ENCODE data around the gene HYAL2. TPM values are rescaled to one million over a fixed set of nuclear protein-coding genes. Genes with fewer than 3 reads are reported as not detected.
A peak's percentile ranks its signal among the peaks of the same experiment; 100 is the strongest.
"Not testable (repeated sequence)": the region's sequence is repeated elsewhere in the genome, so short reads cannot be mapped to it uniquely, and the experiment has no call there.

Gene HYAL2
- total and polyA plus RNA-seq, 7 donors, result 8.6 to 62.6 (median 42.4) TPM

DNA sequence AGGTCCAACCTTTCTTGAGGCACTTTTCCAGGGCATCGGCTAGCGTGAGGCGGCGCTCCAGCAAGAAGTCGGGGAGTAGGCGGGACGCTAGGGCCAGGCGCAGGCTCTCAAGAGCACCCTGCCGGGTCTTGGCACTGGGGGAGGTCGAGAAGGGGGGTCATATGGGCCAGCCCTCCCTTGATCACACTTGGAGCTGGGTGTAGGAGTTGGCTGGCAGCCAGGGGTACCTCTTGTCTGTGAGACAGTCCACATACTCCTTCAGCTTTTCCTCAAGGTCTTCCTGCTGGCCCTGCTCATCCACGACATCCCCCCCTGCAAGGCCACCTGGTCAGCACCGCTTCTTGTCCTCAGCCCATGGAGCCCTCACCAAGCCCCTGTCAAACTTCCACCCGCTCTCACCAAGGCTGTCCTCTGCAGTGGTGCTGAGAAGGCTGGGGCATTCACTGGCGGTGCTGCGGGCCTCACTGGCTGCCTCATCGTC lies 32.3 kb downstream of the HYAL2 start:
- Histone ChIP-seq H3K27ac (no peak overlapping the region), H3K4me3 (no peak overlapping the region), H3K36me3 (peaks cover 15 to 44% (median 29%) of the 10 kb centered on the region in 4 donors), H3K9me3 (no peaks in the 10 kb centered on the region), H3K27me3 (no peaks in the 10 kb centered on the region), H3K4me1 (peaks cover 0 to 31% (median 26%) of the 10 kb centered on the region in 4 donors)
- intact Hi-C loops (cut with DNase I), result no loop called here
- TF ChIP-seq, protein P1, sequence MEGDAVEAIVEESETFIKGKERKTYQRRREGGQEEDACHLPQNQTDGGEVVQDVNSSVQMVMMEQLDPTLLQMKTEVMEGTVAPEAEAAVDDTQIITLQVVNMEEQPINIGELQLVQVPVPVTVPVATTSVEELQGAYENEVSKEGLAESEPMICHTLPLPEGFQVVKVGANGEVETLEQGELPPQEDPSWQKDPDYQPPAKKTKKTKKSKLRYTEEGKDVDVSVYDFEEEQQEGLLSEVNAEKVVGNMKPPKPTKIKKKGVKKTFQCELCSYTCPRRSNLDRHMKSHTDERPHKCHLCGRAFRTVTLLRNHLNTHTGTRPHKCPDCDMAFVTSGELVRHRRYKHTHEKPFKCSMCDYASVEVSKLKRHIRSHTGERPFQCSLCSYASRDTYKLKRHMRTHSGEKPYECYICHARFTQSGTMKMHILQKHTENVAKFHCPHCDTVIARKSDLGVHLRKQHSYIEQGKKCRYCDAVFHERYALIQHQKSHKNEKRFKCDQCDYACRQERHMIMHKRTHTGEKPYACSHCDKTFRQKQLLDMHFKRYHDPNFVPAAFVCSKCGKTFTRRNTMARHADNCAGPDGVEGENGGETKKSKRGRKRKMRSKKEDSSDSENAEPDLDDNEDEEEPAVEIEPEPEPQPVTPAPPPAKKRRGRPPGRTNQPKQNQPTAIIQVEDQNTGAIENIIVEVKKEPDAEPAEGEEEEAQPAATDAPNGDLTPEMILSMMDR (IDR thresholded peaks at IDR 0.05), result no peak
- no peak for TF ChIP-seq EP300 (IDR thresholded peaks at IDR 0.05)
- no peak for TF ChIP-seq POLR2AphosphoS5 (IDR thresholded peaks at IDR 0.05)
- no peak for TF ChIP-seq POLR2A (IDR thresholded peaks at IDR 0.05)
- peak; percentile 66 for DNase-seq
- WGBS, 2 donors, result 93 to 96% methylated on average over 16 of the region's 16 CpGs

- H3K36me3 ChIP-seq, result peaks cover 15 to 44% (median 29%) of the 10 kb centered on the region in 4 donors
- no peak overlapping the region for H3K4me3 ChIP-seq
- H3K9me3 ChIP-seq, result no peaks in the 10 kb centered on the region
- intact Hi-C loops (cut with DNase I), result no loop called here
- WGBS, 2 donors, result 97% methylated on average over 6 of the region's 6 CpGs
- no peak for TF ChIP-seq POLR2AphosphoS5 (IDR thresholded peaks at IDR 0.05)
- TF ChIP-seq, protein P1 (IDR thresholded peaks at IDR 0.05), result no peak
- no peak for TF ChIP-seq EP300 (IDR thresholded peaks at IDR 0.05)
- no peak for TF ChIP-seq POLR2A (IDR thresholded peaks at IDR 0.05)
- no peaks in the 10 kb centered on the region for H3K27me3 ChIP-seq
- H3K4me1 ChIP-seq, result peaks cover 0 to 31% (median 26%) of the 10 kb centered on the region in 4 donors
- DNase-seq, result peak; percentile 63
- no peak overlapping the region for H3K27ac ChIP-seq
These were observed 33.4 kb downstream of the HYAL2 start for GRCh38 chr3:50289130-50289529.

- intact Hi-C loops (cut with DNase I), result no loop called here
- TF ChIP-seq EP300 (IDR thresholded peaks at IDR 0.05) (no peak), POLR2A (IDR thresholded peaks at IDR 0.05) (no peak), POLR2AphosphoS5 (IDR thresholded peaks at IDR 0.05) (no peak)
- TF ChIP-seq, protein P1 (IDR thresholded peaks at IDR 0.05), result no peak
- WGBS, 2 donors, result 94 to 97% methylated on average over 23 of the region's 23 CpGs
These were observed 34.0 kb downstream of the HYAL2 start for GRCh38 chr3:50288387-50289007.

GRCh38 chr3:50287262-50287661 lies 35.3 kb downstream of the HYAL2 start:
- peaks cover 0 to 19% (median 15%) of the 10 kb centered on the region in 4 donors for H3K4me1 ChIP-seq
- intact Hi-C loops (cut with DNase I), result no loop called here
- H3K9me3 ChIP-seq, result no peaks in the 10 kb centered on the region
- H3K4me3 ChIP-seq, result no peak overlapping the region
- 92 to 100% methylated on average over 1 of the region's 1 CpG for WGBS, 2 donors
- TF ChIP-seq POLR2A (IDR thresholded peaks at IDR 0.05), result no peak
- no peaks in the 10 kb centered on the region for H3K27me3 ChIP-seq
- H3K36me3 ChIP-seq, result peaks cover 15 to 44% (median 29%) of the 10 kb centered on the region in 4 donors
- DNase-seq, result no peak
- no peak overlapping the region for H3K27ac ChIP-seq

More at GRCh38 chr3:50288387-50289007, 34.0 kb downstream of the HYAL2 start:
- no peak overlapping the region for H3K27ac ChIP-seq
- H3K9me3 ChIP-seq, result no peaks in the 10 kb centered on the region
- H3K27me3 ChIP-seq, result no peaks in the 10 kb centered on the region
- no peak for DNase-seq
- peaks cover 0 to 29% (median 25%) of the 10 kb centered on the region in 4 donors for H3K4me1 ChIP-seq
- peaks cover 15 to 44% (median 29%) of the 10 kb centered on the region in 4 donors for H3K36me3 ChIP-seq
- no peak overlapping the region for H3K4me3 ChIP-seq

DNA sequence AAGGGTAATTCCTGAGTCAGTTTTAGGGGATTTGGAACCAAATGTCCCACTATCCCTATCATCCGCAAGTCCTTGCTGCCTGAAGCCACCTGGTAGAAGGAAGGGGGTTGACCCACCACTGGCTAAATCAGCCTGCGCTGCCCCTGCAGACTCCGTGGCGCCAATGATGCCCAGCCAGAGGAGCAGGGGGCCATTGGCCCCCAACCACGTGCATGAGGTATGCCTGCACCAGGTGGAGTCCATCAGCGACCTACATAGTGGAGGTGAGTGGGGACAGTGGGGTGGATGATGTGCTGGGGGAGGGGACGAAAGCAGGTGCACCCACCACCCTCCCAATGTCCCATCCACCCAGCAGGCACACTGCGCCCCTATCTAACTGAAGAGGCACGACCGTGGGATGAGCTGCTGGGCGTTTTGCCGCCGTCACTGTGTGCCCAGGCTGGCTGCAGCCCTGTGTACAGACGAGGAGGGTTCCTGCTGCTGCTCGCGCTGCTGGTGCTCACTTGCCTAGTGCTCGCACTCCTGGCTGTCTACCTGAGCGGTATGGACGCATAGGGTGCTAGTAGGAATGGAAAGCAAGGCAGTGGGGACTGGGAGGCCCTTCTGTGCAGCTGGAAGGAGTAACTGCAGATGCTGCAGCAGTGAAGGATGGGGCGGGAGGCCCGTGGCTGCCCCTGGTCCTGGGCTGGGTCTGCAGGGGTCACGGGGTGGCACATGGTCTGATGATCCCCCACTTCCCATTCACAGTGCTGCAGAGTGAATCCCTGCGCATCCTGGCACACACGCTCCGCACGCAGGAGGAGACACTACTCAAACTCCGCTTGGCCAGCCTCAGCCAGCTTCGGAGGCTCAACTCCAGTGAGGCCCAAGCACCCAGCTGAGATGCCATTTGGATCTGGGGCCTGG lies 36.0 kb downstream of the HYAL2 start:
- no peak overlapping the region for H3K4me3 ChIP-seq
- WGBS, 2 donors, result 87 to 92% methylated on average over 28 of the region's 28 CpGs
- peaks cover 0 to 15% (median 14%) of the 10 kb centered on the region in 4 donors for H3K4me1 ChIP-seq
- no peak for DNase-seq
- H3K9me3 ChIP-seq, result no peaks in the 10 kb centered on the region
- TF ChIP-seq POLR2A (IDR thresholded peaks at IDR 0.05), result no peak
- TF ChIP-seq, protein P1 (IDR thresholded peaks at IDR 0.05), result no peak
- no peak for TF ChIP-seq EP300 (IDR thresholded peaks at IDR 0.05)
- no peak for TF ChIP-seq POLR2AphosphoS5 (IDR thresholded peaks at IDR 0.05)
- H3K27ac ChIP-seq, result no peak overlapping the region
- peaks cover 15 to 44% (median 29%) of the 10 kb centered on the region in 4 donors for H3K36me3 ChIP-seq
- no peaks in the 10 kb centered on the region for H3K27me3 ChIP-seq
- intact Hi-C loops (cut with DNase I), result no loop called here

GRCh38 chr3:50284121-50284520 lies 38.4 kb downstream of the HYAL2 start:
- H3K27me3 ChIP-seq; H3K4me3 ChIP-seq; H3K27ac ChIP-seq; DNase-seq; H3K9me3 ChIP-seq; intact Hi-C loops (cut with DNase I); H3K4me1 ChIP-seq: not testable (repeated sequence)
- WGBS, 2 donors, result 75 to 91% methylated on average over 6 of the region's 6 CpGs
- peaks cover 11 to 29% (median 17%) of the 10 kb centered on the region in 4 donors for H3K36me3 ChIP-seq

All from sigmoid colon (tissue), 7 donors.